GM21360 (cell line): ENCODE measurements around the gene RNPEPL1.

Experiments
- ATAC-seq: cut with Tn5 transposase; IDR thresholded peaks from one replicate; pipeline ENCODE4 v1.9.1; 2021; ENCODE audit warnings: mild to moderate bottlenecking, moderate library complexity; ENCODE audit not compliant: unreplicated experiment

The RNPEPL1 gene

GRCh38 chr2:240589850-240590525 lies 21.7 kb downstream of the RNPEPL1 start:
- ATAC-seq, result no peak

GRCh38 chr2:240590681-240591111 lies 22.4 kb downstream of the RNPEPL1 start:
- ATAC-seq, result no peak

GRCh38 chr2:240591226-240591625 lies 22.9 kb downstream of the RNPEPL1 start:
- no peak for ATAC-seq

- ATAC-seq, result no peak
Measured at GRCh38 chr2:240591784-240592183, 23.5 kb downstream of the RNPEPL1 start.

- ATAC-seq, result no peak
Measured at GRCh38 chr2:240593026-240593702, 24.9 kb downstream of the RNPEPL1 start.

- no peak for ATAC-seq
Measured at GRCh38 chr2:240593703-240594451, 25.6 kb downstream of the RNPEPL1 start.

- no peak for ATAC-seq
Measured at GRCh38 chr2:240594511-240595380, 26.5 kb downstream of the RNPEPL1 start.

- no peak for ATAC-seq
Measured at GRCh38 chr2:240595381-240596079, 27.2 kb downstream of the RNPEPL1 start.

GRCh38 chr2:240596080-240596460 lies 27.8 kb downstream of the RNPEPL1 start:
- no peak for ATAC-seq

- no peak for ATAC-seq
Measured at GRCh38 chr2:240596491-240596931, 28.2 kb downstream of the RNPEPL1 start.

- ATAC-seq, result no peak
Measured at GRCh38 chr2:240597054-240597418, 28.8 kb downstream of the RNPEPL1 start.

- ATAC-seq, result no peak
Measured at GRCh38 chr2:240597419-240598181, 29.3 kb downstream of the RNPEPL1 start.

GRCh38 chr2:240598311-240598911 lies 30.1 kb downstream of the RNPEPL1 start:
- no peak for ATAC-seq

GRCh38 chr2:240599141-240599583 lies 30.9 kb downstream of the RNPEPL1 start:
- ATAC-seq, result no peak

- no peak for ATAC-seq
Measured at GRCh38 chr2:240600451-240600961, 32.2 kb downstream of the RNPEPL1 start.

- no peak for ATAC-seq
Measured at GRCh38 chr2:240601061-240601830, 33.0 kb downstream of the RNPEPL1 start.

- ATAC-seq, result no peak
Measured at GRCh38 chr2:240601831-240602160, 33.5 kb downstream of the RNPEPL1 start.
